ENCODE measurements around the gene ITGA1.
"Not testable (repeated sequence)": the region's sequence is repeated elsewhere in the genome, so short reads cannot be mapped to it uniquely, and the experiment has no call there.

Gene ITGA1

DNA sequence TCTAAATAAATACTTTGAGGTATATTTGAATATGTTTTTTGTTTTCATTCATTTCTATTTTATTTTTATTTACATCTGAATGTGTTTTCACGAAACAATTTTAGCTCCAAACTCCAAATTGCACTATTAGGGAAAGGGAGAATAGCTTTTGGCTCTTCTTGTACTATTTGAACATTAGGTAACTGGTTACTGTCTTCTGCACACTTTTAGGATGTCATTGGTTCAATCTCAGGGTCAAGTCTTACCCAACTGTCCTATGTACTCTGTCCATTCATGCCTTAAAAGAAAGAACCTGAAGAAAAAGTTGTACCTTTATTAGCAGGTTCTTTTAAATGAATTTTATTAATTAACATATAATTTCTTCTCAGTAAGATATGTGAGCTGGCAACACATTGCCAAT, 51.6 kb downstream of the ITGA1 start:
- TF ChIP-seq, protein P1, sequence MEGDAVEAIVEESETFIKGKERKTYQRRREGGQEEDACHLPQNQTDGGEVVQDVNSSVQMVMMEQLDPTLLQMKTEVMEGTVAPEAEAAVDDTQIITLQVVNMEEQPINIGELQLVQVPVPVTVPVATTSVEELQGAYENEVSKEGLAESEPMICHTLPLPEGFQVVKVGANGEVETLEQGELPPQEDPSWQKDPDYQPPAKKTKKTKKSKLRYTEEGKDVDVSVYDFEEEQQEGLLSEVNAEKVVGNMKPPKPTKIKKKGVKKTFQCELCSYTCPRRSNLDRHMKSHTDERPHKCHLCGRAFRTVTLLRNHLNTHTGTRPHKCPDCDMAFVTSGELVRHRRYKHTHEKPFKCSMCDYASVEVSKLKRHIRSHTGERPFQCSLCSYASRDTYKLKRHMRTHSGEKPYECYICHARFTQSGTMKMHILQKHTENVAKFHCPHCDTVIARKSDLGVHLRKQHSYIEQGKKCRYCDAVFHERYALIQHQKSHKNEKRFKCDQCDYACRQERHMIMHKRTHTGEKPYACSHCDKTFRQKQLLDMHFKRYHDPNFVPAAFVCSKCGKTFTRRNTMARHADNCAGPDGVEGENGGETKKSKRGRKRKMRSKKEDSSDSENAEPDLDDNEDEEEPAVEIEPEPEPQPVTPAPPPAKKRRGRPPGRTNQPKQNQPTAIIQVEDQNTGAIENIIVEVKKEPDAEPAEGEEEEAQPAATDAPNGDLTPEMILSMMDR (conservative IDR thresholded peaks at IDR 0.05): no peak
- TF ChIP-seq ZFX (IDR thresholded peaks at IDR 0.05): no peak
- no peak overlapping the region for H3K27ac ChIP-seq

DNA sequence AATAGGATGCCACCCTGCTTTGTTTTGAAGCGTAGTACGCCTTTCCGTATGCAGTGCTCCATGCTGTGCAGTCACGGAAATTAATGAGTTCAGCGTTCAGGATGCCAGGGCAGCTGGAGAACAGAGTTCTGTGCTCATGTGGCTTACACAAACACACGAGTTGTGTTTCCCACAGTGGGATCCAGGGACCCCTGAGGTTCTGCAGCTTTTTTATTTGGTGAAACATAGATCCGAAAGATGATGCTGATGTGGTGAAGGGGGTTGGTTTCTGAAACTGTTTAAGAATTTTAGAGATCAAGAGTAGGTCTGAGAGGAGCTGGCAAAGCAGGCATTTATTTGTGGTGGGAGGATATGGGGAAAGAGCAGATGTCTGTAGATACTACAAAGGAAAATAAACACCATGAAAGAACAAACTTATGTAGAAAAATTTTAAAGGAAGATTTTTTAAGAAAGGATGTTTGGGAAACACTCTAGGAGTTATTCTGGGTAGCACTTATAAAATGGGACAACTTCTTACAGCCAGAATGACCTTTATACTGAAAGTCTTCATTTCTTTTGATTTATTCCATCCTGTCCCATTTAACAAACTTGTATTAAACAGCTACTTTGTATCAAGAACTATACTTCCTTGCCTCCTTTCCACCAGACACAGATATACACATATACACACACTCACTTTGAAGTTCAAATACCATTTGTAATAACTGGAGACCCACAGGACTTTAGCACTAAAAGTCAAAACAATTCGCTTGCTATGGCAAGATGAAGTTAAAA, 52.7 kb downstream of the ITGA1 start:
- TF ChIP-seq ZFX (IDR thresholded peaks at IDR 0.05): no peak
- TF ChIP-seq, protein P1 (conservative IDR thresholded peaks at IDR 0.05): no peak
- H3K27ac ChIP-seq: no peak overlapping the region

DNA sequence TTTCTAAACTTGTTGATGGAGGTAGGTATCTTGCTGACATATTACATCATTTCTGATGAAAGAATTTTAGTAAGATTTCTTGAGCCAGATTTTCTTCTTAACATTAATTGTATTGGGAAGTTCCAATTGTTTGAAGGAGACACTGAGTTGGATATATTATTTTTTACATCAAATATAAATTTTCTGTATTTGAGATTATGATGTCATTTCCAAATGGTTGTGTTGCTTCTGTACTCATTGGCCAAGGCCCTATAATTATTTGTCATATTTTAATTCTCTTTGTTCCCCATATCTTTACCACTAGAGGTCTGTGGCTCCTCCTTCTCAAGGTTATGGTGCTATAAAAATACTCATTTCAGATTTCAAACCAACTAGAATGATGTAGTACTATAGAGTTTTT, 53.4 kb downstream of the ITGA1 start:
- no peak overlapping the region for H3K27ac ChIP-seq
- TF ChIP-seq ZFX (IDR thresholded peaks at IDR 0.05): no peak
- TF ChIP-seq, protein P1 (conservative IDR thresholded peaks at IDR 0.05): no peak

DNA sequence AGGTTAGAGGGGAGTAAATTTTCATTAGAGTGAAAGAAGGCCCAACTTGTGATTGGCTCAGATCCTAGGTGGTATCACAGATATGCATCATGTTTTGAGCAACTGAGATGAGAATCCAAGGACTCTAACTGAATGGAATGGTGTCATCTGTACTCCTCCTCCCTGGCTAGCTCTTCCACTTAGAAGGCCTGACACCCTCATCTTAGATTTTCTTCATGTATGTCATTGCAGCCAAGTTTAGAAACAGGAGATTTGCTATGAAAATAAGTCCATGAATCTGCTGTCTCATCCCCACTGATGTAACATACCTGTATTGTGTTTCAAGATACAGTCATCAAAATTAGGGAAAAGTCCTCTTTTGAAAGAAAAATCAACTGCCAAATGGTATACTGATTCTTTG, 54.4 kb downstream of the ITGA1 start:
- no peak overlapping the region for H3K27ac ChIP-seq
- TF ChIP-seq ZFX (IDR thresholded peaks at IDR 0.05): no peak
- TF ChIP-seq, protein P1 (conservative IDR thresholded peaks at IDR 0.05): no peak

DNA sequence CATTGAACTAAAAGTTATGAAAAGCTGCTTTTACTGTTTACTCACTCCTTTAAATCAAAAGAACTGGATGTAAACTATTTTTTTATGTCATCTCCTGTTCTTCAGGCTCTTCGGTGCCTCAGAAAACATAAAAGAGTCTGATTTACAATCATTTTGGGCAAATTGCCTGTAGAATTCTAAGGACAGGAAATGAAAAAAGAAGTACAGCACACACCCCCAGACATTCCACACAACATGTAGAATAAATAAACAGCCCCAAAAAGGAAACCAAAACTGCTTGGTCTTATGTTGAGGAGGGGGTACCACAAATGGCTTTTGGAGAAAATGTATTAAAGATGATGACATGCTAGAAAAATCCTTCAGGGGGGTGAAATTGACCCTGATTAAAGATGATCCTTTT, 57.2 kb downstream of the ITGA1 start:
- TF ChIP-seq, protein P1 (conservative IDR thresholded peaks at IDR 0.05): no peak
- TF ChIP-seq ZFX (IDR thresholded peaks at IDR 0.05): no peak
- H3K27ac ChIP-seq: no peak overlapping the region

DNA sequence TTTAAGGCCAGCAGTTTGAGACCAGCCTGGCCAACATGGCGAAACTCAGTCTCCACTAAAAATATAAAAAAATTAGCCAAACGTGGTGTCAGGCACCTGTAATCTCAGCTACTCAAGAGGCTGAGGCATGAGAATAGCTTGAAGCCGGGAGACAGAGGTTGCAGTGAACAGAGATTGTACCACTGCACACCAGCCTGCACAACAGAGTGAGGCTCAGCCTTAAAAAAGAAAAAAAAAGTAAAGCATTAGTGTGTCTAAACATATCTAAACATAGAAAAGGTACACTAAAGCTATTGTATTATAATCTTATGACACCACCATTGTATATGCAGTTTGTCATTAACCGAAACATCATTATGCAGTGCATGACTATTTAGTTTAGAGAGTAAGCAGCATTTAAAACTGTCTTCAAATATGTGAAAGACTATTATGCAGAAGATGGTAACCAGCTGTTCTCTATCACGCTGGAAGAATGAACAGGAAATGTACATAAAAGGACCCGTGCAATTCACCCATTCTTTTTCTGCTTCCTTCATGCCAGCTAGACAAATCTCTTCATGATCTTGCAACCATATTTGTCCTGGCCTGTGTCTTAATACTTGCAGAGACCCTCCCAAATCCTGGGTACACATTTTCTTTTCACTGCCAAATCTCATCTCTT, 58.6 kb downstream of the ITGA1 start:
- TF ChIP-seq ZFX (IDR thresholded peaks at IDR 0.05): no peak
- TF ChIP-seq, protein P1 (conservative IDR thresholded peaks at IDR 0.05): no peak
- H3K27ac ChIP-seq: no peak overlapping the region

DNA sequence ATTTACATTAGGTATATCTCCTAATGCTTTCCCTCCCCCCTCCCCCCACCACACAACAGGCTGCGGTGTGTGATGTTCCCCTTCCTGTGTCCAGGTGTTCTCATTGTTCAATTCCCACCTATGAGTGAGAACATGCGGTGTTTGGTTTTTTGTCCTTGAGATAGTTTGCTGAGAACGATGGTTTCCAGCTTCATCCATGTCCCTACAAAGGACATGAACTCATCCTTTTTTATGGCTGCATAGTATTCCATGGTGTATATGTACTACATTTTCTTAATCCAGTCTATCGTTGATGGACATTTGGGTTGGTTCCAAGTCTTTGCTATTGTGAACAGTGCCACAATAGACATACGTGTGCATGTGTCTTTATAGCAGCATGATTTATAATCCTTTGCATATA, 61.0 kb downstream of the ITGA1 start:
- H3K27ac ChIP-seq: not testable (repeated sequence)
